HG02943 (cell line): ENCODE results near the gene GATAD2B.

Source experiments
- ATAC-seq: cut with Tn5 transposase; IDR thresholded peaks from one replicate; pipeline ENCODE4 v1.9.1; 2021; ENCODE audit warnings: mild to moderate bottlenecking, low read depth, moderate library complexity; ENCODE audit not compliant: unreplicated experiment

The GATAD2B gene

DNA sequence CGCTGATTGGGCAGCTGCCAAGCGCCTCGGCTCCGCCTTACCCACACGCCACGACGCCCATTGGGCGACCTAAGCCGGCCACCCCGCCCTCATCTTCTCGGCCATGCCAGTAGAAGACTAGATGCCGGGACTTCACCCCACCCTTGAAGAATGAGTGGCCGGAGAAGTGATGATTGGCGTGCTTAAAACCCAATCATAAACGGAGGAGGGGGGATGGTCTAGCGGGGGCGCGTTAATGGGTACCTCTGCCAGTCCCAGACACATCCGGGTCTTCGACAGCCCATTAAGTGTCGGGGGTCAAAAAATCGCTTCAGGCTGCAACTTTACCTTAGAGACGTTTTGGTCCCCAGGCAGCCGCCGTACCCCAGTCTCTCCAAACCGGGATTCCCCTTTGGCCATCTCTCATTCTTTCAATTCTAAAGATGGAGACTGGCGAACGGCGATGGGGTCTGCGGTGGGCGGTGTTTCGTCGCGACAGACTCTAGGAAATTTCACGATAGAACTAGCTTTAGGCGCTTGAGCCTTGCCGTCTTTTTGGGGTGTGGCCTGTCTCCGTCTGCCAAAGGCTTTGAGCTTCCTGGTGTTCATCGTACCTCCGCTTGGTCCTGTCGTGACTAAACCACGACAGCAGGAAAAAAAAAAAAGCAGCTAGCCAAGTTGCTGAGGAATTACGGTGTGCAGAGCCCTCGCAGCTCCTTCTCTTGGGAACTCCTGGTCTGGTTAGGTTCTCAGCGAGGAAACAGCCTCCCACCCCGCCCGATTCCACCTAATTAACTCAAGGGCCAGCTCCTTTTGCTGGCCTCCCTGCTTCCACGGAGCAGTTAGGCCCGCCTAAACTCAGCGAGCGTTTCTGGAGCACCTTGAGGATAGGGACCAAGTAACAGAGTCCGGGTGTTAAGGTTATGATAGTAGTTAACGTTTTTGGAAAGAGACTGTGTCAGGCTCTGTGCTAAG, at the start of gene GATAD2B:
TSS of gene GATAD2B (minus strand) at position 1 of the 954 bp plus-strand sequence. CDS start 94,625 bp downstream, outside the sequence.
- ATAC-seq, result peak; percentile 89

DNA sequence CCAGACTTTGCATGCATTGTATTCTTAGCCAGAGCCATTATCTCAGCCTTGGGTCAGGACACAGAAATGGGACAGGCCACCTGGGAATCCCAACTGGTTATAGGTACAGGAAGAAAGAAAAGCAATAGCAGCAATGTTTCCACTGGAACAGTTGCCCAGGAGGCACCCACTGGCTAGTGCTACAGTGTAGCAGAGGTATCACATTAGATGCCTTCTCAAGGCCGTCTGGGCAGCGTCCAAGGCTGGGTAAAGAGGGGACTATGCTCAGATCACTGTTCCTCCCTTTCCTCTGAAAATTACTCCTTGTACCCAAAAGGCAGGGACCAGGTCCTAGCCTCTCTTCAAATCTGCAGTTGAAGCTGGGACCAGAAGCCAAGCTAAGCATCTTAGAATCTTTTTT, 47.6 kb upstream of the GATAD2B start:
- no peak for ATAC-seq

DNA sequence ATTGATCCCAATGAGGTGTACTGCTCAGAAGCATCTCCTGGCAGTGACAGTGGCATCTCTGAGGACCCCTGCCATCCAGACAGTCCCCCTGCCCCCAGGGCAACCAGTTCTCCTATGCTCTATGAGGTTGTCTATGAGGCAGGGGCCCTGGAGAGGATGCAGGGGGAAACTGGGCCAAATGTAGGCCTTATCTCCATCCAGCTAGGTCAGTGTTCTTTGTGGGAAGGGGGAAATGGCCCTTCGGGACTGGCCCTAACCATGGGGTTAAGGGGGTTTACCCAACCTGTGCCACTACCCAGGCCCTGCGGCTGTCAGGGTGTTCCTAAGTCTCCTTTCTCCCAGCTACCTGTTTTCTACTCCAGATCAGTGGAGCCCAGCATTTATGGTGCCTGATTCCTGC, 46.2 kb upstream of the GATAD2B start:
- no peak for ATAC-seq

DNA sequence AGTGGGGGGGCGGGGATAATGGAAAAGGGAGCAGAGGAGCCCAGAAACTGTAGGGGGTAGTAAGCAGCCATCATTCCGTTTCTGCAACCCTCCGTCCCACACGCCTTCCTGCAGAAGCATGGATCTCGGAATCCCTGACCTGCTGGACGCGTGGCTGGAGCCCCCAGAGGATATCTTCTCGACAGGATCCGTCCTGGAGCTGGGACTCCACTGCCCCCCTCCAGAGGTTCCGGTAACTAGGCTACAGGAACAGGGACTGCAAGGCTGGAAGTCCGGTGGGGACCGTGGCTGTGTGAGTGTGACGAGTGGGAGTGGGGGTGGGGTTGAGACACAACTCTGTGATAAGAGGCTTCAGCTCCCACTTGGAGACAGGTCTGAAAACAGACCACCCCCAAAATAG, 45.6 kb upstream of the GATAD2B start:
- ATAC-seq, result no peak

DNA sequence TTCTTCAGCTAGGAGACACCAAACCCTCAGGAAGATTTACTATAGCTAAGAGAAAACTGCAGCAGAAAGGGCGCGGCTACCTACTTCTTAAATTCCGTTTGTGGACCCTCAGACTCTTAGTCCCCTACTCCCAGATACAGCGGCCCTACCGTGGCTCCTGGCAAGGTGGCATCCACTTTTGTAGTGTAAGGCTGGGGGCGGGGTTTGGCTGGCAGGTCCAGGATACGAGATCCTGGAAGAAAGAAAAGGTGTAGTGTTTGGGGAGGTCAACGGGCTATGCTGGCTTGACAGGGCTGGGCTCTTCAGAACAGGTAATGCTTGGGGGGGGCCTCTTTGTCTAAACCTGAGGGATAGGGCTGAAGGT, 45.2 kb upstream of the GATAD2B start:
- no peak for ATAC-seq

DNA sequence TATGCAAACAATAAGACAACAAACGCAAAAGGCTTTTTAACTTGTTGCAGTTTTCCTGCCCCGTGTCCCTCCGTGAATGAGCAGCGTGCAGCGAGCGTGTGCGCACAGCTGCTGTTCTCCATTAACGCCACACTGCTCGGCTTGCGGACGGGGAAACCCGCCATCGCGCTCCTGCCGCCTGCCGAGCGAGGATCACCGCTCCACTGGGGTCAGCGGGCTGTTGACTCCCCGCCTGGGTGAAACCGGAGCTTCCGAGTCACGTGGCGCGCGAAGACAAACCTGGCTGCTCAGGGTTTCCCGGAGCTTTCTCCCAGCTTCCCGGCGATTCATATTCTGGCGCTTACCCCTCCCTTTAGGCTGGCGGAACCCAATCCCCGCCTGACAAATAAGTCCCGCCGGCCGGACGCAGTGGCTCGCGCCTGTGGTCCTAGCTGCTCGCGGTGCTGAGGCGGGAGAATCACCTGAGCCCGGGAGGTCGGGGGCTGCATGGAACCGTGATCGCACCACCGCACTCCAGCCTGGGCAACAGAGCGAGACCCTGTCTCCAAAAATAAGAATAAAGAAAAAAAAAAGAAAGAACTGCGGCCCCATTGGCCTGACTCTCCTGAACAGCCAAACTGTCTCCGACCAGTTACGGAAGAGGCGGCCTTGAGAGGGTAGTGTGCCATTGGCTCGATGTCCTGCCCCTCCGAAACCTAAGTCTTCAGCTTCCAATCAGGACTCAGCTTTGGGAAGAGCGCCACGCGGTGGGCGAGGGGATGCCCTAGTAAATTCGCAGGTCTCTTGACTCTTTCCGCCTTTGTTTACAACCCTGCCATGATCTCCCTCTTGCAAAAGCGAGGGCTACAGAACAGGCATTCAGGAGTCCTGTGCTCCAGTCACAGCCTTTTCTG, 44.6 kb upstream of the GATAD2B start, which contains the start of gene CREB3L4:
TSS of gene CREB3L4 (plus strand) at position 796 of the 893 bp plus-strand sequence. CDS start 624 bp downstream, outside the sequence.
- peak; percentile 80 for ATAC-seq

DNA sequence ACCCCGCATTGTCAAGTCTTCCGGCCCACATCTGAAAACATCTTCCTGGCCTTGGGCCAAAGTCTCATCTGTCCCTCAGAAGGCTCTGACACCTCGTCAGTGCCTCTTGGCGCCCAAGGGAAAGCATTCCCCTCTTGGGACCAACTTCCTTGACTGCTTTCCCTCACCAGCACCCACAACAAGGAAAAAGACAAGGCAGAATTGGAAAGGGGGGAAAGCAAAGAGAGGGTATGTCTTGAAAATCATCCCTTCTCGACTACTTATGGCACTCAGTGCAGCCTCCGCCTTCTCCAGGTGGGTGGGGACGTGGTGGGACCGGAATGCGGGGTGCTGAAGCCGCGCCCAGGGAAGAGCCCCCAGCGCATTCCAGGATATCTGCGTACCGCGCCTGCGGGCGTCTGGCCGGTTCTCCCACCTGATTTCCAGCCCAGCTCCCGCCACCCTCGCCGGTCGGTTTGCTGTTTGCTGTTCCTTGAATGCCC, 41.1 kb upstream of the GATAD2B start:
- peak; percentile 2 for ATAC-seq

DNA sequence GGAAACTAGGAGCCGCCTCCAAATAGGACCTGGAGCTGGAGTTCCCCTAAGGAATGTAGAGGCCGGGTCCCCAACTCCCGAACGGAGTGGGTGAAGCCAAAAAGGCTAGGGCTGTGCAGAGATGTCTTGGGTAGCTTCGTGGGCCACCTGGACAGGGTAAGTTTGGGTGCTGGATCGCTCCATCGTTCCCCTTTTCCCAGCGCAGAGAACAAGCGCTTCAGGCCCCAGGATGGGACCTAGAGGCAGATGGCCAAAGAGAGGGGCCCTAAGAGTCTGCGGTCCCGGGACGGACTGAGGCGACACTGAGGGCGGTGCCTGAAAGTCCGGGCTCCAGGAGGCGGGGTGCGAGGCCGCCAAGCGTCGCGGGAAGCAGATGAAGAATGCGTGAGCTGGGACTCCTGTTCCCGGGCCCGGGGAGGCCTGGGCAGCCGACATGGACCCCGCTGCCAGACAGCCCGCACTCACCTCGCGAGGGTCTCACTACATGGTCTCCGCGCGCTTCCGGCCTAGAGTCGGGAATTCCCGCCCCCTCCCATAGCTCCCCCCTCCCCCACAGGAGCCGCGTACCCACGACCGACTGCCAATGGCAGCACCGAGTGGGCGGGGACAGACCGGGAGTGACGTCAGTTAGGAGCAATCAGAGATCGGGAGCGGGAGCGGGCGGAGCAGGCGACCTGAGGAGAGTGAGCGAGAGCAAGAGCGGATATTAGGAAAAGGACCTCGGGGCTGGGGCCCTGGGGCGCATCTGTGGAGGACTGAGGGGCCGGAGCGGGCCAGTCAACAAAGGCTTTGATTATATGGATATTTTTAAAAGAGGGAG, 40.5 kb upstream of the GATAD2B start, which contains the start of gene SLC39A1:
TSS of gene SLC39A1 (minus strand) at position 508 of the 820 bp plus-strand sequence. CDS start 822 bp downstream, outside the sequence.
- peak; percentile 45 for ATAC-seq

DNA sequence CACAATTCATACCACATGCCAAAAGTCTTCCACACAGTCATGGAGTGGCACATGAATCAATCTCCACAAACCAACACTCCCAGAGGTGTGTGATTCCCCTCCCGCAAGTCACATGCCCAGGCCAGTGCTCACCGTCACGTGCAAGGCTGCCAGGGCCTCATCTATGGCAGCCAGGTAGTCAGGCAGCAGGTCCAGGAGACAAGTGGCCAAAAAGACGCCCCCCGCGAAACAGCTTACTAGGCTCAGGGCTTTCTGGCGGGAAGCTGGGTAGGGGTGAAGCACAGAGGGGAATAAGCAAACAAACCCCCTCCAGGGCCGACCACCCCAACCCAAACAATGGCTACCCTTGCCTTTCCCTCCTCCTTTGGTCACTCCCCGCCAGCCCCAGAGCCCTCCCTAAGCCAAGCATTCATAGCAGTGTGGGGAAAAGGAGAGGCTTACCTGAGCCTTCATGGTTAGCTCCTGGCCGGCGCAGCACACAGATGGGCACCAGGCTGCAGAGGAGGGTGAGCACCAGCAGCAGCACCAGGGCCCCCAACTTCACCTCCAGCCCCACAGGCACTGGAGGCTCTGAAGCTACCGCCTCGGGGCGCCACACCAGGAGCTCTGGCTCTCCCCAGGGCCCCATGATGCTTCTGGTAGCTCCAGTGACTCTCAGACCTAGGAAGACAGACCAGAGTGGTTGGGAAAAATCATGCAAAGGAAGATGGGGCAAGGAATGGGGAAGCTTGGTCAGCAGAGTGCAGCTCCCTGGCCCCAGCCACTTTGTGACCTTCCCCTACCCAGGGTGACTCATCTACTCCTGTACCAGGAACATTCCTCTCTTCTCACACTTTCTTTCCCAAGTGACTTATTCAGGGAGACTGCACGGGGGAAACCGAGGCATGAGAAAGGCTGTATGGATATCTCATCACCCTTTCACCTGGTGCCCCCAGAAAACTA, 39.6 kb upstream of the GATAD2B start:
- ATAC-seq, result no peak

DNA sequence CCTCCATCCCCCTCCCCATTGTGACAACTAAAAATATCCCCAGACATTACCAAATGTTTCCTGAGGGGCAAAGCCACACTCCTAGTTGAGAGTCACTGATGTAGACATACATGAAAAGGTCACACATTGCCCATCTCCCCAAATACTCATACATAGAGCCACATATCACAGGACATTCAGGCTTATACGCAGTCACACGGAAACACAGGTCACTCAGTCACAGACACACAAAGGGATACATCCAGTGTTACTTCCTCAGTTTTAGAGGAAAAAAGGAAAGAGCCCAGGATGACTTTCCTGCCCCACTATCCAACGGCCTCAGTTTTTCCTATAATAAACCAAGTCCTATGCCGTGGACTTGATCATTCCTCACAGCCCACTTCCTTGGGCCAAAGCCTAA, 38.6 kb upstream of the GATAD2B start:
- no peak for ATAC-seq

DNA sequence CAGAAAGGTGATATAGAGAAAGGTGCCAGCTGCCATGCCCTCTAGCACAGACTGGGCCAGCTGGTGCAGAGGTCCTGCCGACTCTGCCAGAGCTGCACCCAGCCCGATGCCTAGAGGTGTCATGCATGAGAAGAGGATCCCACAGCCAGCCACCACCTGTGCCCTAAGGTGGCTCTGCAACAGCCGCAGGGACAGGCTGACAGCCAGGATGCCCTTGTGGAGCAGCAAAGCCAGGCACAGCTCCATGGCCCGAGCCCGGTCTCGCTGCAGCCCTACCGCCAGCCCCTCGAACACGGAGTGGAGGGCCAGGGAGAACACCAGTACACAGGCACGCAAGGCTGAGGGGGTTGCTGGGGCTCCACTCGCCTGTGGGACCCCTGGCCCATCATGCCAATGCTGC, 37.4 kb upstream of the GATAD2B start:
- no peak for ATAC-seq

DNA sequence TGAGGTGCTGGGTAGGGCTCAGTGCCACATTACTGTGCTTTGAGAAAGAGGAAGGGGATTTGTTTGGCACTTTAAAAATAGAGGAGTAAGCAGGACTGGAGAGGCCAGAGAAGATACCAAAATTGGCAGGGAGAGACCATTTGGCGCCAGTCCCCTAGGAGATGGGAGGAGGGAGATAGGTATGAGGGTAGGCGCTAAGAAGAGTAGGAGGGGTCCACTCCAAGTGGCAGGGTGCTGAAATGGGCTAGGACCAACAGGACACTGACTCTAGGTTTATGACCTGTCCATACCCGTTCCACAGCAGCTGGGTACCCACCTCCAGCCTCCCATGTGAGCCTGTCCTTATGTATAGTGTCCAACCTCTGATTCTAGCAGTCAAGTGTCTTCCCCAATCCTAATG, 36.7 kb upstream of the GATAD2B start:
- ATAC-seq, result no peak

DNA sequence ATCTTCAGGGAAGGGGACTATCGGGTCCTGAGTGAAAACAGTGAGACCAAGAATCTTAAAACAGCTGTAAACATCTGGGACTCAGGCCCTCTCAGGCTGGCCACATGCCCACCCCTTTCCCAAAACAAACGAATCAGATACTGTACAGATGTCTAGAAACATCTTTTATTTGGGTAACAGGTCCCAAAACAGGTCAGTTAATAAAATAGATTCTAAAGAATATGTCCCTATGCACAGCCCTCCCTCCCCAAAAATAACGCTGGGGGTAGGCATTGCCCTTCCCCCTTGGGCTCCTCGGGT, 36.1 kb upstream of the GATAD2B start:
- no peak for ATAC-seq

DNA sequence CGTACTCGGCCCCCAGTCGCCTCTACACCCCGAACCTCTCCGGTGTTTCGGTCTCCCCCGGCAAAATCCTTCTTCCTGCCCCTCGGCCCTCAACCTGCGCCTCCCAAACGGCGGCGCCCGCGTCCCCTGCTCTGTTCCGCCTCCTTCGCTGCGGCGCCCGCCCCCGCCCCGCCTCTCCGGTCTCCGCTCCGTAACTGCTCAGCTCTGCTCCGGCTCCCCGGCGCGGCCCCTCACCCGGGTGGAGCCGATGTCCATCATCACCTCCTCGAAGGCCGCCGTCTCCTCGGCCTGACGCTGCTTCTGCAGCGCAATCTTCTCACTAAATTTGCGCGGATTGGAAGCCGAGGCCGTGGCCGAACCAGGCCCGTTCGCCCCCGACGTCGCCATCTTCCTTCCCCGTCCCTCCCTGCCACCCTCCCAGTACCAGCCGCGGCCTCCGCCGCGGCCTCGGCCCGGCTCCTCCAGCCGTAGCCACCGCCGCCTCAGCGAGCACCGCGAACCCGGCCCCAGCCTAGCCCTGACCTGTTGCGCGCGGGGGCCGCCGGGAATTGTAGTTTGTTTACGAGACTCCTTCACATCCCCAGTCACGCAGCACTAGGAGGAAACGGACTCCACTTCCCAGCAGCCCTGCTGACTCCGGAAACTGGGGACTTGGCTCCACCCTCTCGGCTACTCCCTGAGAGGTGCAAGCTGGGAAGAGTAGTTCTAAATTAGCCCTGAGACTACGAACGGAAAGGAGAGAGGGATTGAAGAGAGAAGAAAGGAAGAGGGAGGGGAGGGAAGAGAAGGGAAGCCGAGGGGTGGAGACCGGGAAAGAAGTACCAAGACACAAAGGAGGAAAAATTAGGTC, 35.6 kb upstream of the GATAD2B start, which contains the start of gene CRTC2:
TSS of gene CRTC2 (minus strand) at position 502 of the 850 bp plus-strand sequence. CDS start at position 387, 115 bp downstream.
- ATAC-seq, result peak; percentile 69

DNA sequence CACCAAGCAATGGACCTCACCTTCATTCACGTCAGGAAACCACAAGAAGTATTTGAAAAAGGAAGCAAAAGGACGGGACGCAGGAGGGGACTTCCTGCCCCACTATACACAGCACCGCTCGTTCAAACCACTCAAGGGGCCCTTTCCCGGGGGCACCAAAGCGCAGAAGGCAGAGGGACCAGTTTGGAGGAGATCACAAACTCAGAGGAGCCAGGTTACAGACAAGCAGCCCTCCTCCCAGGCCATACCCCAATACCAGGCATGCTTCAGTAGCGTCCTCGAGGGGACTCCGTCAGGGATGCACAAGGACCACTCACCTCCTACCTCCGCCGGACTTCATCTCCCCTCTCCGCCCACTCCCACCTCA, 35.0 kb upstream of the GATAD2B start:
- ATAC-seq, result peak; percentile 8

DNA sequence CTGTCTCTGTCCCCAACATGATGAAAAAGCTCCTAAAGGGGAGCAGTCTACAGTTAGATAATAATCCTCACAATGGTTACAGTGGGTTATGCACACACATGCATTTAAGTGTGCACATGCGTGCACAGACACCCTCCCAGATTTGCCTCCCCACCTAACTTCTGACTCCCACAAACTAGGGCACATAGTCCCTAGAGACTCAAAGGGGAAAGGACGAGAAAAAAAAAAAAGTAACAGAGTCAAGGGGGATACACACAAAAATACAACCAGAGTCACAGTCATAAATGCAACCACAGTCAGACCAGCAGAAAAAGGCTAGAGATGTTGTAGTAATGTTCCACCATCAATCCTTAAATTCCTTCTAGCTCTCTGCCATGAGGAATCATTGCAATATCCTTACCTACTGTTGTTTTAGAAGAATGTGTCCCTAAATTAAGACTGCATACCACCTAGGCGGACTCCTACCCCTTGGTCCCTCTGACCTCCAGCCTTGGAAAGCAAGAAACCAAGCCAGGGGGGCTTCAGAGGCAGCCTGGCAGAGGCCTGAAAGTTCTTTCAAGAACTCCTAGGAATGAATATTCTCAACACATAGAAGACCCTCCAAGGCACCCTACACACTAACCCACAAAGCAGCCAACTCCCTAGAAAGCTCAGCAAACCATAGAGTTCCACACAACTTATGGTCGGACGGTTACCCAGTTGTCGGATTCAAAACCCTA, 34.4 kb upstream of the GATAD2B start:
- ATAC-seq, result no peak

DNA sequence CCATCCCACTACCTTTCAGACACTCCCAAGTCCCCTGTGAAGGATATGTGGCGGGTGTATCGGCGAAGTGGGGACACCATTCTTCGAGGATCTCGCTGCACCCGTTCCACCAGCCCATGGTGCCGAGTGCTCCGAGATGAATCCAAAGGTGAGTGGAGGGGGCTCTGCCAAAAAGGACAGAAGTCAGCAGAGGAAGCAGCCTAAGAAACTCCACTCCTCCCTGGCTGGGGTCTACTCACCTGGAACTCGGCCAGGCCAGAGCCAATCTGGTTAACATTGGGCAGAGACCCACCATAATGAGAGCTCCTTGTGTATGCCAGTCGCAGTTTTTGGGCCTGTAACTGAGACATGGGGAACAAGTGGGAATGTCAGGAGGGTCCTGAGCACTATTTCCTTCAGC, 32.1 kb upstream of the GATAD2B start:
- ATAC-seq, result no peak
